RPMI8226 (cell line): ENCODE data around the gene NOTCH2.
A peak's percentile ranks its signal among the peaks of the same experiment; 100 is the strongest.
"Not testable (repeated sequence)": the region's sequence is repeated elsewhere in the genome, so short reads cannot be mapped to it uniquely, and the experiment has no call there.

Experiments
- DNase-seq: peaks from one replicate; pipeline ENCODE4 v3.0.0-alpha.2; 2015

The NOTCH2 gene

DNA sequence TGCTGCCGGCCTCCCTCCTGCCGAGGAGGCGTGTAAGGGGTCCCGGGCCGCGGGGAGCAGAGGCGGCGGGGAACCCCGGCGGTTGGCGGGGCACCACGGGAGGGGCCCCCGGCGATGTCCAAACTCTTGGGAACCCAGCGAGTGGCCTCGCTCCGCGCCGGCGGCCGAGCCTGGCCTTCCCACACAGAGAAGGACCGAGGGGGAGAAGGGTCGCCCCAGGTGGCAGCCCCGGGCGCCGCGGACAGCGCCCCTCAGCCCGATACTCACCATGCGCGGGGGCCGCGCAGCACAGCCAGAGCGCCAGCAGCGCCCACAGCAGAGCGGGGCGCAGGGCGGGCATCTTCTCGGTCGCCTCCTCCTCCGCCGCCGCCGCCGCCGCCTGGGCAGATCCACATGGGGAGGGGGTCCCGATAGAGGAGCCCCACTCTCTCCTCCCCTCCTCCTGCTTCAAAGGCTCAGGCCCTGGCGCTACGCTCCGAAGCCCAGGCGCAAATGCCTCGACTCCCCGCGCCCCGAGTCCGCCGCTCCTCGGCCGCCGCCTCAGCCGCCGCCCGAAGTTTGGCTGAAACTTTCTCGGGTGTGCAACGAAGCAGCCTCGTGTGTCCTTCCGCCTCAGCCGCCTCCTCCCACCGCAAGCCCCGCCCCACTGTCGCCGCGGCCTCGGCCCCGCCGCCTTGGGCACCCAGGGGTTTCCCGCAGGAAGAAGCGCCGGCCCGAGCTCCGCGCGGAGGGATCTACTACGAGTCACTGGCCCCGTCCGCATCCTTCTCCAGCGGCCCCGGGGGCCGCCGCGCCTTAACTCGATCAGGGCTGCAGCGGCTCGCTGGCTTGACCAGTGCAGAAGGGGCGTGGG, at the start of gene NOTCH2:
NOTCH2 (minus strand) TSS at position 596 of the 853 bp plus-strand sequence; CDS start at position 340, 256 bp downstream.
- peak; percentile 38 for DNase-seq

DNA sequence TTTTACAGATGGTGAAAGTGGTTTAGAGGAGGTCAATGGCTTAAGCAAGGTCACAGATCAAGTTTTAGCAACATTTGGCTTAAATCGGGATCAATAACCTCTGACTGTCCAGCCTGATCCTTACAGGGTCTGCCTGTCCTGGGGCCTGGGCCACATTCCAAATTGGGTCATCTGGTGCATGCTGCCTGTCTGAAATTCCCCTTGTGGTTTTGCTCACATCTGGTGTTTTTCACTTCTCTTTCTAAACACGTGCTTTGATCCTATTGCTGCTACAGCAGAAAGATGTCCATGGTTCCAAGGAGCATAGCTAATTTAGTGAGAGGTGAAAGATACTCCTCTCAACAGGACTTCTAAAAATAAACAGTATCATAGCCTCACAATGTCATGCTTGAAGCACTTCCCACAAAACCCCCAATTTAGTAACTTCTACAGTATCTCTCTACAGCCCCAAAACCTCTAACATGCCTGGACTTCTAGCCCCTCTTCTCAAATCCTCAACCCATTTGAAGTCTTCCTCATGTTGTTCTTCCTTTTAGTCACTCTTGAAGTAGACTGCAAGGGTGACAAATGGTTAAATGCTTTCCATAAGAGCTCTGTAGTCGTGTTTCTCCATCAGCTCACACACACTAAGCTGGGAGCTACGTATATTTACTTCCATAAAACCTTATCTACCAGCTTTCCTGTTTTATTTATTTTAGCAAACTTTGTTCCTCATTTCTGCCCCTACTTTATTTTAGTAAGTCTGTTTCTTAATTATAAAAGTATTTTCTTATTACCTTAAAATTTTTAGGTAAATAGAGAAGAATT, 48.1 kb upstream of the NOTCH2 start:
- DNase-seq, result peak; percentile 53

DNA sequence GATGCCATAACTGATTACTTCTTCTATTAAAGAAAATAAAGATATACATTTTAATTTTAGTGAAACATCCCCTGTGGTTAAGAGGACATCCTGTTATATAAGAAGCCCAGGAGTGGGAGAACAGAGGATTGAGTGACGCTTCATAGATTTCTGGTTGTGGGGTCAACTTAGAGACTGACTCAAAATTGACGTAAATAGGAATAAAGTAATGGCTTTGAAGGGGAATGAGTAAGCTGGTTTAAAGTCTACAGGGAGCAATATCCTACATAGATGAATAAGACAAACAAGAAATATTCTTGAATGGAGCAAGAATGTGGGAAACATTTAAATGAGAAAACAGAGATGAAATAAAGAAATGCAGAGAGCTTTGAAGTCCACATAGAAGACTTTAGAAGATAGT, 46.6 kb upstream of the NOTCH2 start:
- not testable (repeated sequence) for DNase-seq

DNA sequence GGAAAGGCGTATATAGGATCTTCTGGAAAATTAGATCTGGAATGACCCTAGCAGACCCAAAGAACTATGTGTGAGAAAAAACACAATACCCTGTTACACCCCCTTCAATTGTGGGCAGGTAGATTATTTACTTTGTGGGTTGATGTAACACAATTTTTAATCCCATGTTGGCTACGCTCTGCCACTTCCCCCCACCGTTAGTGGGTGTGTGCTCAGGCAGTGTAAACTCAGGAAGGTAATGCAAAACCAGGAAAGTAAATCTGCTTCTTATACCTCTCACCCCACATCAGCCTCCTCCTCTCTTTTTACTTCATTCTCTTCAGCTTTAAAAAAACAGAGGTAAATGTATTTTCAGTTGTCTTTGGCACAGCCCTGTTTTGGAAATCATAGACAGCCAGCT, 43.7 kb upstream of the NOTCH2 start:
- DNase-seq, result not testable (repeated sequence)

DNA sequence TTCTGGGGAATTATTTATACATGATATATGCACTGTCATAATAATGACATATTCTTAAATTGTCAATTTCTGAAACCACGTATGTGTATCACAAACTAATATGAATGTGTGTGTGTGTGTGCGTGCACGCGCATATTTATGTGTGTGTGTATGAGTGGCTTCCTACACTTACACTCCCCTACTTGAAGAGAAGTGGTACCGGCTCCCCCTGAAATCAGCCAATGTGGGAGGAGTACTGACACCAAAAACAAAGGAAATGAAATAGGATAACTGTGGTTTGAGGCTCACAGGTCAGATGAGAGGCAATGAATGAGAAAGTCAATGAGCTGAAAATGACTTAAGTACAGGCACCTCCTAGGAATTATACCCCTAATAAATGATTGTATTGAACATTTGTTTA, 42.8 kb upstream of the NOTCH2 start:
- DNase-seq, result not testable (repeated sequence)

DNA sequence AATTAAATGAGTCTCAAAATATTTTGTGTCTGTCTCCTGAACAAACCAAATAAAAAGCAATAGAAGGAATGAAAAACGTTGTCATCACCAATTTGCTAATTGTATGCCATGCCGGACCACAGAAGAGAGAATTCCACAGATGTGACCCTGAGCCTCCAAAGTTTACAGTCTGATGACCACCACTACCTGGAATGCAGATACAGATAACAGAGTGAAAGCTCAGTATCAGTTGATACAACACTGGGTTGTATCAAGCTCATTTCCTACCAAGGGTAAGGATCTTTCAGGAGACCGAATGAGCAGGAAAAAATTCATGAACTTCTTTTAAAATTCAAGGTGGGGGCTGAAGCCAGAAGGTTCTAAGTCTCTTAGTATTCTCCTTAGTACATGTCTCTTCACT, 42.3 kb upstream of the NOTCH2 start:
- not testable (repeated sequence) for DNase-seq

DNA sequence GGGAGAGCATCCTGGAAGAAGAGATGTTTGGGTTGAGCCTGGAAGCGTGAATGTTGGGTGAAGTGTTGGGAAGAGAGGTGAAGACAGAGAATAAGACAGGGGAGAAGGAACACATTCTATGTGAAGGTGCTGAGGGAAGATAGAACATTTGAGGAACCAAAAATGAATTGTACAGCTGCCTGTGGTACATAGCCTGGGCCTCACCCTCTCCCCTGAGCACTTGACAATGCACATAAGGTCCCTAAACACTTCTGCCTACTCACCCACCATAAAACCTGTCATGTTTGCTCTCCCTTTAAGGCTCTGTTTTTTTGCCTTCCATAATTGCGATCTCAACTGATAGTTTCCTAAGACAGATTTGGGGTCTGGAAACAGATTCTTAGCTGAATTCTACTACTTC, 41.5 kb upstream of the NOTCH2 start:
- DNase-seq, result not testable (repeated sequence)

DNA sequence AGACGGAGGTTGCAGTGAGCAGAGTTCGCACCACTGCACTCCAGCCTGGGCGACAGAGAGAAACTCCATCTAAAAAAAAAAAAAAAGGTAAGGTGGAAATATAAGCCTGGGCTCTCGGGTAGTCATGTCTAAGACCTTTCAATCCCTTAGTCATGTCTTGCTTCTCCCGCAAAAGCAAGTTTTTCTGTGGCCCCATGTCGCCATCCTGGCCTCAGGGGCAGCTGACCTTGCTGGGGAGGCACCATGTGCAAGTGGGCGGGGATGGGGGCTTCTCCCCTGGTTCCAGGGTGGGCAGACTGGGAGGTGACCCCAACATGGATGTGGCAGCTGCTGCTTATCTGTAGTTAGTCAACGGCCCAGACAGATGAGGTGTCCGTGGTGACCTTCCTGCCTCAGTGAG, 40.2 kb upstream of the NOTCH2 start:
- DNase-seq, result not testable (repeated sequence)

DNA sequence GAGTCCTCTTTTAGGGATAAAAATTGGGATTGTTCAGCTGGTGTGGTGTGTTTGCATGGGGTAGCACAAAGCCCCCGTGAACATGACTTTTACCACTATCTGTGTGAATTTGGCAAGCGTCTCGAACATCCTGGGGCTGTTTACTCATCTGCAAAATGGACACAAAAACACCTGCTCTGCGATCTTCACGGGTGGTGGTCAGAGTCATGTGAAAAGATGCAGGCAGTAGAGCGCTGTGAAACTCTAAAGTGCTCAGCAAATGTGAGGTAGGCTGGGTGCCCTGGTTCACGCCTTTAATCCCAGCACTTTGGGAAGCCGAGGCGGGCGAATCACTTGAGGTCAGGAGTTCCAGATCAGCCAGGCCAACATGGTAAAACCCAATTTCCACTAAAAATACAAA, 39.7 kb upstream of the NOTCH2 start:
- DNase-seq, result not testable (repeated sequence)

DNA sequence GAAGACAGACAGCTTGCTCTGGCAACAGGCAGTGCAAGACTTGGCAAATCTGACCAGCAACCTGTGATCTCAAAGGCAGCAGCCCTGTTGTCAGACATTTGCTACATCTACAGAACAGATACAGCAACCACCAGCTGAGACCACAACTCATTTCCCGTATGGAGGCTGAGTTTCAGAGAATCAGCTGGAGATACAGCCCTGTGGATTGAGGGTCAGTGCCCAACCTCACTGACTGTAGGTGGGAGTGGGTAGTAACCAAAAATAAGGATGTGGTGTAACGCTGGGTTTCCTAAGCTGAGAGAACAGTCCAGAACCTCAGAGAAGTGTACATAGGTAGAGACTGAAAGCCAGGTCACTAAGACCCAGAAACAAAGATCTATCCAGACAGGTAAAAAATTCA, 35.8 kb upstream of the NOTCH2 start:
- DNase-seq, result not testable (repeated sequence)

DNA sequence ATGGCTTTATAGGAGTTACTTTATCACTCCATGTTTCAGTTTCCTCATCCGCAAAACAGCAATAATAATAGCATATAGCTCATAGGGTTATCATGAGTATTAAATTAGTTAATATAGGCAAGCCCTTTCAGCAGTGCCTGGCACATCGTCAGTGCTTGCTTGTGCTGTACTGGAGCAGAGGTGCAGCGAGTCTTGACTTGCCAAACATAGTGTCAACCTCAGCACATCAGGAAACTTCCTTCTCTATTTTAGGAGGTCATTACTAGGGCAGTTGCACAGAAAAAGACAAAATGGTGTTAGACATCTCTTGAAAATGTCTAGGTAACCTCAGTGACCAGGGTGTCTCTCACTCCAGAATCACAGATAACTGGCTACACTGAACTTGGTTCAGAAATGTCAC, 34.3 kb upstream of the NOTCH2 start:
- not testable (repeated sequence) for DNase-seq

DNA sequence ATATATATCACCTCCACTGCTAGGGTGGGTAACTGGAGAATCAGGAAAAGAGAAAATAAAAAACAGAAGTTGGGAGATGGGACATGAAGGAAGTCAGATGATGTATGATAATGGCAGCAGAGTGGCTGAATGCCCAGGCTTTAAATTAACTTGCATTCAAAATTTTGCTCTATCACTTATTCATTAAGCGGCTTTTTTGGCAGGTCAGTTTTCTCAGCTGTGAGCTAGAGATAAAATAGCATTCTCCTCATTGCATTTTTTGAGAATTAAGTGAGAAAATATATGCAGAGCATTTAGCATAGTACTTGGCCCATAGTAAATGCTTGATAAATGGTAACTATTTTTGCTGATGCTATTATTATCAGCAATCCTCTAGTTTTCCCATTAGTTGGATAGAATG, 32.1 kb upstream of the NOTCH2 start:
- DNase-seq, result not testable (repeated sequence)

DNA sequence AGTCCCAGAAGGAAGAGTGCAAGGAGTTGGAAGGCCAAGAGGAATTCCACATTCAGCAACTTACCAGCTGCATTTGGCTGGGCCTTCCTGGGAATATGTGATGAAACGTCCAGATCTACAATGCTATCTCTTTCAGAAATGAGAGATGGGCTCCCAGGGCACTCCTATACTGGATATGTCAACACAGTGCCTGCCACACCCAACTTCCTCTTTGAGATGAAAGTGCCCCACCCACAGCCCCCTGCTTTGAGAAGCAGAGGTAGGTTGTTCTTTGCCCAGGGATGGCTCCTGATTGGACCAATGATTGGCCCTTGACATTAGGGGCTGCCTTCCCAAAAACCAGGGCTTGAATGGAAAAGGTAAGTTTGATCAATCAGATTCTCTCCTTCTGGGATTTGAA, 31.1 kb upstream of the NOTCH2 start:
- not testable (repeated sequence) for DNase-seq

DNA sequence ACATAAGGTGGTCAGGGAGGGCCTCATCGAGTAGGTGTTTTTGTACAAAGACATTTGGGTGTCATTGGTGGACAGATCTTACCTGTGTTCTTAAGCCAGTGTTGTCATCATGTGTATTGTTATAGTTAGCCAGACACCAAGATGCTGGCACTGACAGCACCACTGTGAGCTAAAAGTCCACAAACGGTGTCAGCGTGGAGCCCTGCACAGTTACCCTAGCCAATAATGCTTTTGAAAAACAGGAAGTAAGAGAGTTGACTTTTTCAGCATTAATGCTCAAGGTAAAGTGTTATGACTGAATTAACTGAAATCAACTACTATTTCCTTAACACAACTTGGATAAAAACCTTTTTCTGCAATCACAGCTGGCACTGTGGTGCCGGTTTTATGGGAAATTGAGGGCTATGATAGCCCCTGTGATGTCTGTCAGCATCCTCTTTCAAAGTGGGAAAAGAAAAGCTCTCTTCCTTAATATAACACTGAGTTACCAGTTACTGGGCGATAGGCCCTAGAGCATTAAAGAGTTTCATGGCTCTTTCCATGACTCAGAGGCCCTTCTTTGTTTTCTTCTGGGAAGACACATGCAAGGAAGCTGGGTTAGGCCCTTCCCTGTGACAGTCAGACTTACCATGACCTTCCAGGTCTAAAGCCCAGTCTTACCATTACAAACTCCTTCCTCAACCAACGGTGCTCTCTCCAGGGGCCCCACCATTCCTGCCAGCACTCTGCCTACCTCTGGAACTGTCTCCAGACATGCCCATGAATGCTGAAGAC, 29.7 kb upstream of the NOTCH2 start:
- not testable (repeated sequence) for DNase-seq

DNA sequence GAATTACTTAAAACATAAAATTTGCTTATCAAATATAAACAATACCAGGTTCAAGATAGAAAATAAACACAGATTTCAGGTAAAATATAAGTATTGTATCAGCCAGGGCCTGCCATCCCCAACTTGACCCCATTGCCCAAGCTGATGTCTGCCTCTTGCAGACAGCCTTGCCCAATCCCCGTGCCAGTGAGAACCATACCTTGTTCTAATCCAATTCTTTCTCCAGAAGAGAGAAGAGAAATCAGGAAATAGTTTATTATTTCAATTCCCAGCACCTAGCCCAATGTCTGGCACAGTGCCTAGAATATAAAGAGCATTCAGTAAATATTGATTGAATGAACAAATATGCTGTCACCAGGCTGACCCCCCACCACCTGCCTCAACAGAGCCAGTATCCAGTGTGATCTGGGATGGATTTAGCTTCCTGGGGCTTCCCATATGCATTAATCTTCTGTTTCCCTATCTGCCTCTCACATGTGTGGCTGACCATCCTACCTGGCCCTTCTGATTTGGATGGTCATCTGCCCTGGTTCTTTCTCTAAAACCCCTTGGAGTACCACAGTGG, 27.6 kb upstream of the NOTCH2 start:
- not testable (repeated sequence) for DNase-seq

DNA sequence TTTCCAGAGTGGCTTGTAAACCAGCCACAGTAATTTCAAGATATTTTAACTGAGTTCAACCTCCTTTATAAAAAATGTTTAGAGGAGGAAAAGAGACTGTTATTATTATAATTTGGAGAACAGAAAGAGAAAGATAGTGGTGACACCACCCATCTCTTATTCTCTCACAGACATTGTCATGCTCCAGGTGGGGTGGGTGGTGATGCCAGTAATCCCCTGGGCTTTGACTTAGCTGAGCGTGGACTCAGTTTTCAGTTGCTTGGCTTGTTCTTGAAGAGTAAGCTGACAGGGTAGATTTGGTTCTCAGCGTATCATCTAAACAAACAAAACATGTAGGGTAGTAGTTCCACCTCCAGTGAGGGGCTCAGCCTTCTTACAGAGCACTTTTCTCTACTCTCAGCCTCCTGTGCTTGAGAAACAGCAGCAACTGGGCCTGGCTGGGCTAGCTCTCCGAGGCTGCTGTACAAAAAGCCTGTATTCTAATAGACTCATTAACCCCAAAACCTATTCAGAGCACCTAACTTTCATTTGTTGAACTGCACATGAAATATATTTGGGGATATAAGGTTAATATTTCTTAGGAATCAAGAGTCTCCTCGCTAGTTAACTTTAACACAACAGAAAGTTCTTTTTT, 24.2 kb upstream of the NOTCH2 start:
- DNase-seq, result not testable (repeated sequence)

DNA sequence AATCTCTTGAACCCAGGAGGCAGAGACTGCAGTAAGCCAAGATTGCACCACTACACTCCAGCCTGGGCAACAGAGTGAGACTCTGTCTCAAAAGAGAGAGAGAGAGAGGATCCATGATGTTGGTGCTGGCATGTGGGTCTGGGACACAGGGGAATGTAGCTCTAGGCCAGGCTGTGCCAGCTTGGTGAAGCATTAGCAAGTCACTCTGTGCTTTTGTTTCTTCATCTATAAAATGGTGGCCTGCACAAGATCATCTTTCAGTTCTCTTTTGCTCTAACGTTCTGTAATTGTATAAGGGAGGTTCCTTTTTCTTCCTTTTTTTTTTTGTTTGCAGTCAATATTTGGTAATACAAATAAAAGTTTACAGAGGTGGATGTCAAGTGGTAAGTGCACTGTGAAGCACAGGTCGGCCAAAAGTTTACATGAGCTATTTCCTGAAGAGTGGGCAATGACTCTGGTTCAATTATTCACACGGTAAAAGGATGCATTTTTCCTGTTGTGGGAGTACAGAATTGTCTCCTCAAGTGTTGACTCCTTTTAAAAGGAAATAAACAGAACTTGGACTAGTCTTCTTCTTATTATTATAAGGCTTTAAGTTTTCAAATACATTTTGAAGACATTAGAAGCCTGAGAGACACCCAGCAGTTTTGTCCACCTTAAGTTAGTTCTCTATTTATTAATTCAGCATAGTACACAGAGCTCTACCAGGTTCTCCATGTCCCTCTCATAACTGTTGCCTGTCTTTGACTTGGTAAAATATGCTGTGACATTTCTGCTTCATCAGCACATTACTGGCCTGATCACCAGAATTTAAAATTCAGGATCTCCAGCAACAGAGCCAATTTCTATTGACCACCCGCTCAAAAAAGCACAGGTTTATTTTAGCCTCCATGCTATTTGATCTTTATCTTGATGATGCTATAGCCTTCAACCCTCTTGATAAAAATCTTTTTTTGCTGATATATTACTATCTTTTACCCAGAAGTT, 23.1 kb upstream of the NOTCH2 start:
- DNase-seq, result peak; percentile 1

DNA sequence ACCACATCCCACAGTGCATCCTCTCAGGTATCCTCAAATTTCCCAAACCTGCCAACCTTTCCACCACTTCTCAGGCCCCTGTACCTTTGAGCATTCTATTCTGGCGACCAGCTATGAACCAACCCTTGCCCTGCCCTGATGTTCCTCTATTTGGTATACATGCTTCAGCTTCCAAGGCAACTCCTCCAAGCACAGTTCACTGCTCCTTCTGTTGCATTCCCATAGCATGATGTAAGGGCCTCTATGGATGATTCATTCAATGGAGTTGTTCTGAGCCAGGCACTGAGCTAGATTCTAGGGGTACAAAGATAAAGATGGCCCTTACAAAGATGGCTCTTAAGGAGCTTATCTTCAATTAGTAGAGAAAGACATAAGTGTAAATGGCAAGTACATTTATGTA, 21.4 kb upstream of the NOTCH2 start:
- not testable (repeated sequence) for DNase-seq

DNA sequence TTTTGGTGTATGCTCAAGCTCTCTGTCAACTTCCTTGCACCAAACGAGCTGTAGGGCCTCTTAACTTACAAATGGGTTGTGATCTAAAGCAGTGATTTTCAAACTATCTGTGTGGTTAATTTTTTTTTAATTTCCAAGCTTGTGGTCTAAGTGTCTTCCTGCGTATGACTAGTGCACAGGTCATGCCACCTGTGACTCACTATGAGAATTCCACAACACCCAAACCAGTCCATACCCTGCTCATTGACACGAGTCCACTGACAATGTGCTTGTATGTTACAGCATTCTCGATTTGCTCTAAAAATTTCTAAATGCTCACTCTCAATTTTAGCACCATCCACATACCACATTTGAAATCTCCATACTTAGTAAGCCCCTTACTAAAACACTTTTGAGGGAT, 18.5 kb upstream of the NOTCH2 start:
- DNase-seq, result not testable (repeated sequence)

DNA sequence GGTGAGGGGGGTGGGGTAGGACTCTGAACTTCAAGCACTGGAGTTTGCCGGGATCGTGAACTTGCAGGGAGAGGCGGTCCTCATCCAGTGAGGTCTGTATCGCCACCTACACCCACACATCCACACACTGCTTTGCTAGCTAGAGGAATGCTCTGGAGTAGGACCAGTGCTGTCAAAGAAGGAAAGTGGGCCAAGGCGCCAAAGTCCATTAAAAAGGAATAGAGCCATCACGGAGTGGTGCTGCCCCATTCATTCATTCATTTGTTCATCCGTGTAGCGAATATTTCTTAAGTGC, 405 bp upstream of the NOTCH2 start:
- not testable (repeated sequence) for DNase-seq

DNA sequence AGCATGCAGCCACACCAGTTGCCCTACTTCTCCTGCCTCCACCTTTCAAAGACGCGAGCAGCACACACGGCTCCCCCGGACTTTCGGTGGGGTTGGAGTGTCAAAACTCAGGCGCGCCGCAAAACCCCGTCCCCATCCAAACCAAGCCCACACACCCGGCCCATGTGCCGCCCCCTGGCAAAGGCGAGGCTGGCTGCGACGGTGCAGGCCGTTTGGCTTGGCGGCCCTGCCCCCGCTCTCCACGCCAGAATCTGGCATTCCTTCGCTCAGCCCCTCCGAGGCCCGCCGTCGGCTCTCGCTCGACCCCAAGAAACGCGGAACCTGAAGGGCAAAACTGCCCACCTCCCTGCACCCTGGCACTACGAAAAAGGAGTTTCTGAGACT, 787 bp downstream of the NOTCH2 start:
- DNase-seq, result not testable (repeated sequence)
